Vagina (tissue), 2 donors: ENCODE data around the gene P2RY12. TPM values are rescaled to one million over a fixed set of nuclear protein-coding genes. Genes with fewer than 3 reads are reported as not detected.

Source experiments
- DNase-seq, 2 donors: peaks; one replicate each; pipeline ENCODE4 v3.0.0-alpha.2; 2017; ENCODE audit errors: extremely low spot score in 2 of 2
- H3K27ac ChIP-seq: fragments of 200-600 bp; sonication (generic); one replicate; pipeline ENCODE4 v1.5.1; 2019
- H3K27me3 ChIP-seq: fragments of 200-600 bp; sonication (generic); one replicate; pipeline ENCODE4 v1.5.1; 2019
- H3K36me3 ChIP-seq, 2 donors: fragments of 200-600 bp; sonication (generic); one replicate each; pipeline ENCODE4 v1.5.1; 2017 to 2019
- H3K4me1 ChIP-seq: fragments of 200-600 bp; sonication (generic); one replicate; pipeline ENCODE4 v1.5.1; 2019
- H3K4me3 ChIP-seq, 2 donors: fragments of 200-600 bp; sonication (generic); 1 replicate in 1 of 2; 2 replicates in 1 of 2; pipeline ENCODE4 v1.5.1; 2016 to 2019
- H3K9me3 ChIP-seq: fragments of 200-600 bp; sonication (generic); one replicate; pipeline ENCODE4 v1.5.1; 2019
- POLR2A ChIP-seq, 2 donors: fragments of 450-650 bp; IDR thresholded peaks; one replicate each; pipeline ENCODE4 v1.6.1; 2017; ENCODE audit warnings: antibody characterized with exemption in 2 of 2, mild to moderate bottlenecking in 2 of 2, moderate library complexity in 2 of 2
- POLR2AphosphoS5 ChIP-seq, 2 donors: sonication (generic); formaldehyde crosslinking; IDR thresholded peaks; one replicate each; pipeline ENCODE4 v1.9.0; 2017; ENCODE audit warnings: antibody characterized with exemption in 2 of 2, mild to moderate bottlenecking in 2 of 2, low read depth in 1 of 2; ENCODE audit not compliant: insufficient read depth in 1 of 2
- intact Hi-C: fragments of 100-400 bp; cut with DNase I; formaldehyde crosslinking; loops from one replicate; pipeline ENCODE4 v1.15.1; 2023
- total RNA-seq: library from RNA; depleted of rRNA; stranded (reverse); fragments of >200 nt; gene quantifications from one replicate; pipeline ENCODE4 v1.2.3, GENCODE V29; 2016
- TF ChIP-seq, protein P1 (sequence below), 3 experiments: fragments of 450-650 bp in 2 of 3; fragments of 200-600 bp in 1 of 3; sonication (generic) in 1 of 3; IDR thresholded peaks; one replicate each; pipeline ENCODE4 v1.5.1; 2017 to 2019; ENCODE audit warnings: antibody characterized with exemption in 3 of 3, mild to moderate bottlenecking in 2 of 3, moderate library complexity in 2 of 3

Gene P2RY12
- total RNA-seq, 1 donor from 2014 or later, result 1.2 TPM

DNA sequence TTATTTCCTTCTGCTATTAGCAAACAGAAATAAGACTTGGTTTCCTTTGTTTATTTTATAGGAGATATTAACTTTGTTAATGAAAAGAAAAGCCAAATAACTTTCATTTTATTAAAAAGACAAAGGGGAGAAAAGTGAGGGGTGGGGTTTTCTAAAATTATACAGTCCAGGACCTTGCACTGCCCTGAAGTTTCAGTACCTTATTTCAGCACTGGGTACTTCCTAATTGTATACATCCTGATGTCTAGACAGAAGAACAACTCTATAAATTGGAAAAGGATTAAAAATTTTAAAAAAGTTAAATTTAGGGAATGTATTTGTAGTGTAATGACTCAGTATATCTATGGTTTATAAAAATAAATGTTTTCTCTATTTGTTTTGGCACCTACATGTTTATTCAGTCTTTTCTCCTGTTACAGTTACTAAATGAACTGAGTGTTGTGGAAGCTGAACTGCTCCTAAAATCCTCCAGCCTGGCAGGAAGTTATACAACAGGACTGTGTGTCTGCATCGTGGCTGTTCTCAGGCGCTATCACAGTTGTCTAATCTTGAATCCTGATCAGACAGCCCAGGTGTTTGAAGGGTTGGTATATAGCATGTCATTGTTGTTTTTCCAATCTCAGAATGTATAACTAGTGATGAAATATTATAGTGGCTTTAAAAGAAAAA lies 27.6 kb downstream of the P2RY12 start:
- Histone ChIP-seq H3K36me3 (no peaks in the 10 kb centered on the region), H3K27me3 (no peaks in the 10 kb centered on the region), H3K9me3 (no peaks in the 10 kb centered on the region), H3K27ac (no peak overlapping the region), H3K4me1 (no peaks in the 10 kb centered on the region), H3K4me3 (no peak overlapping the region)
- intact Hi-C loops, result no loop called here
- no peak for TF ChIP-seq POLR2A (IDR thresholded peaks at IDR 0.05)
- no peak for TF ChIP-seq POLR2AphosphoS5 (IDR thresholded peaks at IDR 0.05; ENCODE audit: insufficient read depth in 1 of 2, low read depth in 1 of 2)
- DNase-seq, result no peak

DNA sequence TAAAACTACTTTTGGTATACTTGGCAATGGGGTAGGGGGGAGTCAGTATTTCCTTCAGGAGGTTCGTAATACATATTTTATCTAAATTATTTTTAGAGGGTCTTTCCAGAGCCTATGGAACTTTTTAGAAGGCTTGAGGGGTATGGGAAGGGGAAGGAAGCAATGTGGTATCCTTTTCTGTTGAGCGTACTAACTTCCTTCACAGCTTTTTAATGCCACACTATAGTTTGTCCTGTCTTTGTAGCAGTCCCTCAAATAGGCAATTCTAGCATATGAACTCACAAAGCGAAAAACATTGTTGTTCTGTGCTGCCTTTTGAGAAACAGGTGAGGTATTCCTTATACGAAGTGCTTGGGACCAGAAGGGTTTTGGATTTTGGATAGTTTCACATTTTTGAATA lies 32.9 kb downstream of the P2RY12 start:
- H3K36me3 ChIP-seq, result no peaks in the 10 kb centered on the region
- no peak overlapping the region for H3K4me3 ChIP-seq
- TF ChIP-seq POLR2A (IDR thresholded peaks at IDR 0.05), result no peak
- TF ChIP-seq POLR2AphosphoS5 (IDR thresholded peaks at IDR 0.05; ENCODE audit: insufficient read depth in 1 of 2, low read depth in 1 of 2), result no peak
- TF ChIP-seq, protein P1, sequence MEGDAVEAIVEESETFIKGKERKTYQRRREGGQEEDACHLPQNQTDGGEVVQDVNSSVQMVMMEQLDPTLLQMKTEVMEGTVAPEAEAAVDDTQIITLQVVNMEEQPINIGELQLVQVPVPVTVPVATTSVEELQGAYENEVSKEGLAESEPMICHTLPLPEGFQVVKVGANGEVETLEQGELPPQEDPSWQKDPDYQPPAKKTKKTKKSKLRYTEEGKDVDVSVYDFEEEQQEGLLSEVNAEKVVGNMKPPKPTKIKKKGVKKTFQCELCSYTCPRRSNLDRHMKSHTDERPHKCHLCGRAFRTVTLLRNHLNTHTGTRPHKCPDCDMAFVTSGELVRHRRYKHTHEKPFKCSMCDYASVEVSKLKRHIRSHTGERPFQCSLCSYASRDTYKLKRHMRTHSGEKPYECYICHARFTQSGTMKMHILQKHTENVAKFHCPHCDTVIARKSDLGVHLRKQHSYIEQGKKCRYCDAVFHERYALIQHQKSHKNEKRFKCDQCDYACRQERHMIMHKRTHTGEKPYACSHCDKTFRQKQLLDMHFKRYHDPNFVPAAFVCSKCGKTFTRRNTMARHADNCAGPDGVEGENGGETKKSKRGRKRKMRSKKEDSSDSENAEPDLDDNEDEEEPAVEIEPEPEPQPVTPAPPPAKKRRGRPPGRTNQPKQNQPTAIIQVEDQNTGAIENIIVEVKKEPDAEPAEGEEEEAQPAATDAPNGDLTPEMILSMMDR (IDR thresholded peaks at IDR 0.05), result no peak
- no peak for DNase-seq
- H3K27me3 ChIP-seq, result no peaks in the 10 kb centered on the region
- no peaks in the 10 kb centered on the region for H3K9me3 ChIP-seq
- intact Hi-C loops, result no loop called here
- no peak overlapping the region for H3K27ac ChIP-seq
- no peaks in the 10 kb centered on the region for H3K4me1 ChIP-seq

DNA sequence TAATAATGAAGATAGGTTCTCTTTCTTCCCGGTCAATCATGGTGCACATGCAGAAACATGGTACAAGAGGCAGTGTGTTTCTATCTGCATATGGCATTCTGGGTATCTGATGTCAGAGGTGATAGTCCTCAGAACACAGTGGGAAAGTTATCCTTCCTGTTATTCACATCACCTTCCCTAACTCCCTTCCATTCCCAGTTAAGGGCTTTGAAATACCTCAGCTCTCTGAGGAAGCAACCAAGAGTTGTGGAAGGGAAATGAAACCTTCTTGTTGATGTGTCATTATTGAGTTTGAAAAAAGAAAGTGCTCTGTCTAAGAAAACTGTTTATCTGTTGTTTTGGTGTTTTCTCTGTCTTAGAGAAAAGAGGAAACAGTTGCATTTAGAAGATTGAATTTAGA lies 33.3 kb downstream of the P2RY12 start:
- Histone ChIP-seq H3K9me3 (no peaks in the 10 kb centered on the region), H3K36me3 (no peaks in the 10 kb centered on the region), H3K27me3 (no peaks in the 10 kb centered on the region), H3K27ac (no peak overlapping the region), H3K4me1 (no peaks in the 10 kb centered on the region), H3K4me3 (no peak overlapping the region)
- DNase-seq, result no peak
- intact Hi-C loops, result no loop called here
- TF ChIP-seq POLR2A (IDR thresholded peaks at IDR 0.05), result no peak
- TF ChIP-seq, protein P1 (IDR thresholded peaks at IDR 0.05), result no peak
- no peak for TF ChIP-seq POLR2AphosphoS5 (IDR thresholded peaks at IDR 0.05; ENCODE audit: insufficient read depth in 1 of 2, low read depth in 1 of 2)

DNA sequence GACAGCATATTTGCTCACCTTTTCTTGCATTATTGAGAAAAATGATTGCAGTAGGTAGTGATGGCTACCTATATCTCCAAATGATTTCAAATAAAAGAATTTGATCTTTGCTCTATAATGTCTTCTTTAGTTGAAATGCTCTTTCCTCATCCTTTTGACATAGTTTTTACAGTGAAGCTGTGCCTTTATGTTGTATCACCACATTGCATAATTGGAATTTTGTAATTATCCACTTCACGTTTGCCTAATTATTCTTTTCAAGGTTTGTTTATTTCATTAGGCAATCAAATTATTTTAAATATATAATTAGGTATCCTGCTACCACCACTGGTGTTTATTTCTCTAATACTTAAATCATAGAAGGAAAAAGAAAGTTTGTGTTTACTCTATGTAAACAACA lies 33.9 kb downstream of the P2RY12 start:
- Histone ChIP-seq H3K4me1 (peaks cover 4% of the 10 kb centered on the region), H3K9me3 (no peaks in the 10 kb centered on the region), H3K36me3 (no peaks in the 10 kb centered on the region), H3K4me3 (no peak overlapping the region), H3K27me3 (no peaks in the 10 kb centered on the region), H3K27ac (no peak overlapping the region)
- DNase-seq, result no peak
- intact Hi-C loops, result no loop called here
- no peak for TF ChIP-seq POLR2A (IDR thresholded peaks at IDR 0.05)
- no peak for TF ChIP-seq POLR2AphosphoS5 (IDR thresholded peaks at IDR 0.05; ENCODE audit: insufficient read depth in 1 of 2, low read depth in 1 of 2)
- TF ChIP-seq, protein P1 (IDR thresholded peaks at IDR 0.05), result no peak

DNA sequence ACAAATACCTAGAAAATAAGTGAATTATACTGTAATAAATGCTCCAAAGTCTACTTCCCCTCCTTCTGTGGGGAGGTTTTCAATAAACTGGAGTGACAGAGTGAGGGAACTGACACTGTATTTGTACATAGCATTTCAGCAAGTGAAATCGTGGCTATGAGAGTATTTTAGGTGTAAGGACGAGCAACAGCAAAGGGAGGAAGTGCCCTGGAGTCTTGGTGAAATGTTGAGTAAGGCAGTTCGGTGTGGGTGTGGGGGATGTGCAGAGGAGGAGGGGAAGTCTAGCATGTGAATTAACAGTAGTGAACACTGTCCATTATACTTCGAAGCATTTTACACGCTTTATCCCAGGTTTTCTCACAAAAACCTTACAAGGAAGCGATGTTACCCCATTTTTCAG lies 37.1 kb downstream of the P2RY12 start:
- intact Hi-C loops, result no loop called here
- no peak for DNase-seq
- no peak overlapping the region for H3K4me3 ChIP-seq
- H3K36me3 ChIP-seq, result no peaks in the 10 kb centered on the region
- peaks cover 8% of the 10 kb centered on the region for H3K4me1 ChIP-seq
- TF ChIP-seq POLR2AphosphoS5 (IDR thresholded peaks at IDR 0.05; ENCODE audit: insufficient read depth in 1 of 2, low read depth in 1 of 2), result no peak
- no peaks in the 10 kb centered on the region for H3K9me3 ChIP-seq
- H3K27me3 ChIP-seq, result no peaks in the 10 kb centered on the region
- no peak overlapping the region for H3K27ac ChIP-seq

DNA sequence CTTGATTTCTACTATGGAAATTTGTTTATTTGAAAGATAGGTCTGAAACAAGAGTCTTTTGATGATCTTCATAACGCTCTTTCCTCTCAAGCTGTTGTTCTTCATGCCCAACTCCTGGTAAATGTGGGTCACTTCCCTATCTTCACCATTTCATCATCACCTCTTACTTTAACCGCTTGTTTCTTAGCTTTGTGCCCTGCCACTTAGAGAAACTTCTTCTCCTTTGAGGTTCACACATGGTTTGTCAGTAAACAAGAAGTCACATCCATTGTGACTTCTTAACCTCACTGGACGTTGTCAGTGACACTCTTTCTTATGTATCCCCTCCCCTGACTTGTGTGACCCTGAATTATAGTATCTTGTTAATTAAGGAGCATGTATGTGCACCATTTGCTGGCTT lies 38.3 kb downstream of the P2RY12 start:
- no peak for DNase-seq
- Histone ChIP-seq H3K9me3 (no peaks in the 10 kb centered on the region), H3K4me1 (peaks cover 8% of the 10 kb centered on the region), H3K27ac (no peak overlapping the region), H3K36me3 (no peaks in the 10 kb centered on the region), H3K4me3 (no peak overlapping the region), H3K27me3 (no peaks in the 10 kb centered on the region)
- intact Hi-C loops, result no loop called here
- TF ChIP-seq POLR2AphosphoS5 (IDR thresholded peaks at IDR 0.05; ENCODE audit: insufficient read depth in 1 of 2, low read depth in 1 of 2), result no peak
- TF ChIP-seq POLR2A (IDR thresholded peaks at IDR 0.05), result no peak
- TF ChIP-seq, protein P1 (IDR thresholded peaks at IDR 0.05), result no peak
